ENCODE measurements around the gene C22orf23.

The C22orf23 gene

GRCh38 chr22:37930270-37930951, 23.0 kb downstream of the C22orf23 start (continued):
- TF ChIP-seq ZBTB44 (tag by site-specific recombination; IDR thresholded peaks at IDR 0.05), result no peak
- no peak for TF ChIP-seq ZNF211 (tag by site-specific recombination; IDR thresholded peaks at IDR 0.05; ENCODE audit: low read depth)
- no peak for TF ChIP-seq RBAK (tag by site-specific recombination; IDR thresholded peaks at IDR 0.05)
- TF ChIP-seq CTCF (tag by site-specific recombination; IDR thresholded peaks at IDR 0.05), result peak; percentile 71
- no peak for TF ChIP-seq BCL11A (tag by site-specific recombination; IDR thresholded peaks at IDR 0.05; ENCODE audit: low read depth)

GRCh38 chr22:37929390-37929789, 24.0 kb downstream of the C22orf23 start:
- Histone ChIP-seq H3K27ac (ENCODE audit: extremely low read depth, low read depth, low read length) (no peak overlapping the region), H3K36me3 (ENCODE audit: control insufficient read depth in 2 of 2, insufficient read depth in 1 of 2, low read length in 2 of 2) (peaks cover 6 to 93% of the 10 kb centered on the region in 2 experiments), H3K4me1 (ENCODE audit: control insufficient read depth, insufficient read depth, low read length) (peaks cover 6% of the 10 kb centered on the region), H3K9me3 (ENCODE audit: control insufficient read depth, insufficient read depth, low read depth, low read length) (no peaks in the 10 kb centered on the region), H3K4me3 (ENCODE audit: low read depth, low read length) (no peak overlapping the region)
- POLR2A ChIA-PET, result no interaction called here
- TF ChIP-seq ELK4 (IDR thresholded peaks at IDR 0.05; ENCODE audit: borderline replicate concordance, low read depth, low read length), result no peak
- CTCF ChIA-PET, result interaction anchor here (0.5 to 0.6 kb wide), 2 partner anchors 9 to 29 kb away, joined by 4 read pairs; no protein-coding TSS in a partner anchor

GRCh38 chr22:37927637-37927936, 25.8 kb downstream of the C22orf23 start:
- peaks cover 13 to 94% of the 10 kb centered on the region in 2 experiments for H3K36me3 ChIP-seq (ENCODE audit: control insufficient read depth in 2 of 2, insufficient read depth in 1 of 2, low read length in 2 of 2)
- H3K4me1 ChIP-seq (ENCODE audit: control insufficient read depth, insufficient read depth, low read length), result no peaks in the 10 kb centered on the region
- H3K27ac ChIP-seq (ENCODE audit: extremely low read depth, low read depth, low read length), result no peak overlapping the region
- H3K9me3 ChIP-seq (ENCODE audit: control insufficient read depth, insufficient read depth, low read depth, low read length), result no peaks in the 10 kb centered on the region
- ChIA-PET POLR2A (interaction anchor here (1.5 kb wide), 1 partner anchor 14 kb away, joined by 3 read pairs; no protein-coding TSS in a partner anchor), CTCF (interaction anchor here (0.8 kb wide), 1 partner anchor 125 kb away, joined by 4 read pairs; no protein-coding TSS in a partner anchor)
- H3K4me3 ChIP-seq (ENCODE audit: low read depth, low read length), result no peak overlapping the region
- no peak for TF ChIP-seq ZSCAN5A (tag by site-specific recombination; IDR thresholded peaks at IDR 0.05)
- no peak for TF ChIP-seq ZSCAN18 (tag by site-specific recombination; IDR thresholded peaks at IDR 0.05)
- no peak for TF ChIP-seq ZBTB1 (tag by site-specific recombination; IDR thresholded peaks at IDR 0.05)
- no peak for TF ChIP-seq ZNF391 (tag by site-specific recombination; IDR thresholded peaks at IDR 0.05; ENCODE audit: borderline replicate concordance, low read depth)
- no peak for TF ChIP-seq TCF7L2 (IDR thresholded peaks at IDR 0.05; ENCODE audit: borderline replicate concordance, low read depth, low read length)
- no peak for TF ChIP-seq YY1 (tag by site-specific recombination; IDR thresholded peaks at IDR 0.05)
- no peak for TF ChIP-seq ZNF280C (tag by site-specific recombination; IDR thresholded peaks at IDR 0.05)
- no peak for TF ChIP-seq ZNF239 (tag by site-specific recombination; IDR thresholded peaks at IDR 0.05)
- no peak for TF ChIP-seq ZNF596 (tag by site-specific recombination; IDR thresholded peaks at IDR 0.05)
- no peak for TF ChIP-seq ZNF560 (tag by site-specific recombination; IDR thresholded peaks at IDR 0.05; ENCODE audit: borderline replicate concordance)
- TF ChIP-seq PRDM10 (tag by site-specific recombination; IDR thresholded peaks at IDR 0.05), result no peak
- no peak for TF ChIP-seq ZSCAN16 (tag by site-specific recombination; IDR thresholded peaks at IDR 0.05)
